SK-N-SH (cell line): ENCODE data around the gene CAP2. TPM values are rescaled to one million over a fixed set of nuclear protein-coding genes. Genes with fewer than 3 reads are reported as not detected.

Experiments used
- CTCF ChIA-PET: fragments of 300-600, 350-600 bp; formaldehyde crosslinking; extraction: SDS; loops from one replicate; lab custom pipeline; 2021; lab: Yijun Ruan, JAX
- POLR2A ChIA-PET: fragments of 350-600 bp; sonication (Branson Sonifier 250); formaldehyde crosslinking; extraction: SDS; loops from one replicate; lab custom pipeline; 2020; ENCODE audit warnings: antibody characterized with exemption, inconsistent platforms; lab: Yijun Ruan, JAX
- DNase-seq: peaks from one replicate; pipeline ENCODE4 v3.0.0; 2012
- H2AFZ ChIP-seq: fragments of 200-600 bp; sonication (generic); 2 replicates; pipeline ENCODE4 v1.8.1; 2016; ENCODE audit warnings: antibody characterized with exemption, mild to moderate bottlenecking, low read depth
- H3F3A ChIP-seq: fragments of 200-600 bp; sonication (generic); replicated peaks from 2 replicates; pipeline ENCODE3; 2016; ENCODE audit warnings: antibody characterized with exemption, mild to moderate bottlenecking; ENCODE audit not compliant: insufficient read depth
- H3K27ac ChIP-seq, 2 experiments: fragments of 200-500 bp in 1 of 2; fragments of 200-600 bp in 1 of 2; sonication (Bioruptor generic) in 1 of 2; sonication (generic), shearing (Covaris generic) in 1 of 2; 2 replicates each; pipeline versions ENCODE4 v1.5.1 to v1.6.1; 2014 to 2016; ENCODE audit warnings: low read depth in 2 of 2, inconsistent platforms in 1 of 2, low read length in 1 of 2, mild to moderate bottlenecking in 1 of 2, mixed read lengths in 1 of 2
- H3K27me3 ChIP-seq: fragments of 200-600 bp; sonication (generic), shearing (Covaris generic); 2 replicates; pipeline ENCODE4 v1.6.1; 2016; ENCODE audit warnings: mixed run types; ENCODE audit not compliant: insufficient read depth
- H3K36me3 ChIP-seq, 2 experiments: fragments of 200-500 bp in 1 of 2; fragments of 200-600 bp in 1 of 2; sonication (Bioruptor generic) in 1 of 2; sonication (generic) in 1 of 2; replicated peaks in 1 of 2; 2 replicates each; pipeline versions ENCODE3 to v1.5.1; 2014 to 2016; ENCODE audit warnings: low read length in 1 of 2, mild to moderate bottlenecking in 1 of 2; ENCODE audit not compliant: insufficient read depth in 2 of 2, control insufficient read depth in 1 of 2
- H3K4me1 ChIP-seq, 2 experiments: fragments of 200-500 bp in 1 of 2; fragments of 200-600 bp in 1 of 2; sonication (Bioruptor generic) in 1 of 2; sonication (generic), shearing (Covaris generic) in 1 of 2; 2 replicates each; pipeline versions ENCODE4 v1.5.1 to v1.6.1; 2014 to 2016; ENCODE audit warnings: low read depth in 1 of 2, low read length in 1 of 2, mixed run types in 1 of 2; ENCODE audit not compliant: insufficient read depth in 2 of 2, control insufficient read depth in 1 of 2
- H3K4me2 ChIP-seq: fragments of 200-600 bp; sonication (generic), shearing (Covaris generic); 2 replicates; pipeline ENCODE4 v1.6.1; 2017; ENCODE audit warnings: mixed run types
- H3K4me3 ChIP-seq, 2 experiments: fragments of 200-500 bp in 1 of 2; fragments of 200-600 bp in 1 of 2; sonication (Bioruptor generic) in 1 of 2; sonication (generic), shearing (Covaris generic) in 1 of 2; 2 replicates each; pipeline versions ENCODE4 v1.5.1 to v1.8.1; 2014 to 2016; ENCODE audit warnings: low read depth in 2 of 2, inconsistent platforms in 1 of 2, low read length in 1 of 2, mild to moderate bottlenecking in 1 of 2, mixed read lengths in 1 of 2, moderate library complexity in 1 of 2
- H3K79me2 ChIP-seq: fragments of 200-600 bp; sonication (generic); 2 replicates; pipeline ENCODE4 v1.8.1; 2017; ENCODE audit warnings: mild to moderate bottlenecking; ENCODE audit not compliant: insufficient read depth
- H3K9ac ChIP-seq: fragments of 200-600 bp; sonication (generic); 2 replicates; pipeline ENCODE4 v1.6.1; 2017; ENCODE audit warnings: mixed run types
- H3K9me2 ChIP-seq: fragments of 200-600 bp; sonication (generic); 2 replicates; pipeline ENCODE4 v1.6.1; 2017; ENCODE audit warnings: mixed run types
- H3K9me3 ChIP-seq: fragments of 200-600 bp; sonication (generic); 2 replicates; pipeline ENCODE4 v1.6.1; 2017; ENCODE audit warnings: mixed run types, mild to moderate bottlenecking, moderate library complexity
- H4K20me1 ChIP-seq: fragments of 200-600 bp; sonication (generic); 2 replicates; pipeline ENCODE4 v1.6.1; 2017; ENCODE audit warnings: mild to moderate bottlenecking, mixed run types; ENCODE audit not compliant: insufficient read depth
- CHD2 ChIP-seq: fragments of 150-350 bp; IDR thresholded peaks from 2 replicates; pipeline ENCODE4 v1.6.1; 2018; ENCODE audit warnings: low read length; ENCODE audit not compliant: partially characterized antibody
- ELF1 ChIP-seq: IDR thresholded peaks from 2 replicates; pipeline ENCODE4 v1.4.0; 2012
- EZH2phosphoT487 ChIP-seq: fragments of 200-600 bp; sonication (generic); IDR thresholded peaks from 2 replicates; pipeline ENCODE4 v1.6.1; 2017; ENCODE audit warnings: low read depth, mixed run types, mild to moderate bottlenecking, antibody characterized with exemption, moderate library complexity, borderline replicate concordance
- FOXM1 ChIP-seq: IDR thresholded peaks from 2 replicates; pipeline ENCODE4 v1.4.0; 2012; ENCODE audit warnings: low read depth, mild to moderate bottlenecking
- GABPA ChIP-seq: IDR thresholded peaks from 2 replicates; pipeline ENCODE4 v1.4.0; 2012; ENCODE audit warnings: low read depth, mild to moderate bottlenecking
- GATA2 ChIP-seq: sonication (generic); formaldehyde crosslinking; IDR thresholded peaks from 2 replicates; pipeline ENCODE4 v1.5.0; 2020; ENCODE audit warnings: mild to moderate bottlenecking, missing genetic modification reagents
- JUND ChIP-seq: IDR thresholded peaks from 2 replicates; pipeline ENCODE4 v1.4.0; 2012
- MEF2A ChIP-seq: IDR thresholded peaks from 2 replicates; pipeline ENCODE4 v1.4.0; 2012; ENCODE audit warnings: low read depth, borderline replicate concordance
- MXI1 ChIP-seq: IDR thresholded peaks from 2 replicates; pipeline ENCODE4 v1.6.1; 2012; ENCODE audit warnings: mild to moderate bottlenecking, low read depth, low read length, improper control_type of control experiment
- NFIC ChIP-seq: IDR thresholded peaks from 2 replicates; pipeline ENCODE4 v1.4.0; 2012; ENCODE audit warnings: borderline replicate concordance
- NRF1 ChIP-seq: IDR thresholded peaks from 2 replicates; pipeline ENCODE4 v1.6.1; 2012; ENCODE audit warnings: low read depth, mild to moderate bottlenecking, low read length
- RAD21 ChIP-seq: IDR thresholded peaks from 2 replicates; pipeline ENCODE4 v1.6.1; 2012; ENCODE audit warnings: mild to moderate bottlenecking, low read length
- RCOR1 ChIP-seq: fragments of 150-350 bp; IDR thresholded peaks from 2 replicates; pipeline ENCODE4 v1.6.1; 2017; ENCODE audit warnings: antibody characterized with exemption, low read length
- REST ChIP-seq: IDR thresholded peaks from 2 replicates; pipeline ENCODE4 v1.6.1; 2012; ENCODE audit warnings: mild to moderate bottlenecking, low read depth, low read length, moderate library complexity
- RFX5 ChIP-seq: IDR thresholded peaks from 2 replicates; pipeline ENCODE4 v1.6.1; 2012; ENCODE audit warnings: mild to moderate bottlenecking, improper control_type of control experiment, low read length
- RXRA ChIP-seq: IDR thresholded peaks from 2 replicates; pipeline ENCODE4 v1.4.0; 2012; ENCODE audit warnings: low read depth, mild to moderate bottlenecking, borderline replicate concordance
- SIN3A ChIP-seq: IDR thresholded peaks from 2 replicates; pipeline ENCODE4 v1.6.1; 2012; ENCODE audit warnings: low read depth, mild to moderate bottlenecking, low read length, moderate library complexity, borderline replicate concordance
- TAF1 ChIP-seq: IDR thresholded peaks from 2 replicates; pipeline ENCODE4 v1.6.1; 2012; ENCODE audit warnings: low read depth, mild to moderate bottlenecking, low read length, moderate library complexity, borderline replicate concordance
- TCF12 ChIP-seq: IDR thresholded peaks from 2 replicates; pipeline ENCODE4 v1.4.0; 2012
- USF1 ChIP-seq: IDR thresholded peaks from 2 replicates; pipeline ENCODE4 v1.4.0; 2012; ENCODE audit warnings: low read depth, borderline replicate concordance
- ZBTB33 ChIP-seq: IDR thresholded peaks from 2 replicates; pipeline ENCODE4 v1.4.0; 2012; ENCODE audit warnings: low read depth, borderline replicate concordance
- WGBS: methylation state at CpG from one replicate; pipeline ENCODE4 v1.1.6; 2017; ENCODE audit warnings: low lambda C conversion rate; 5-methylcytosine and 5-hydroxymethylcytosine counted together
- polyA plus RNA-seq, 3 experiments: library from polyadenylated mRNA; depleted of rRNA; stranded (reverse); fragments of >200 nt; gene quantifications; 2 replicates each; pipeline ENCODE4 v1.2.3, GENCODE V29; 2012

CAP2 gene
- polyA plus RNA-seq, 1 of the 3 experiments (the other 2 are of a cell fraction), result 8.5 TPM

- Histone ChIP-seq H3K9ac (no peak overlapping the region), H3K36me3 (peaks cover 0 to 3% of the 10 kb centered on the region in 2 experiments), H4K20me1 (no peaks in the 10 kb centered on the region), H3K9me3 (no peaks in the 10 kb centered on the region), H3K4me2 (no peak overlapping the region)
- POLR2A ChIA-PET, result no interaction called here
- no peak for TF ChIP-seq RXRA
- TF ChIP-seq RCOR1, result no peak
- TF ChIP-seq JUND, result no peak
- no peak for TF ChIP-seq TAF1
- no peak for TF ChIP-seq EZH2phosphoT487
- no peak for TF ChIP-seq GABPA
- TF ChIP-seq MXI1, result no peak
- TF ChIP-seq RFX5, result no peak
- TF ChIP-seq, all 33 proteins: peak for 0
- Histone ChIP-seq H2AFZ (no peak overlapping the region), H3K4me3 (no peak overlapping the region), H3K9me2 (no peaks in the 10 kb centered on the region), H3K4me1 (no peaks in the 10 kb centered on the region), H3F3A (no peaks in the 10 kb centered on the region), H3K79me2 (no peaks in the 10 kb centered on the region; the same call in 1 of the 2 replicates), H3K27ac (no peak overlapping the region), H3K27me3 (no peaks in the 10 kb centered on the region)
- CTCF ChIA-PET, result no interaction called here
- WGBS, result 79% methylated on average over 1 of the region's 1 CpG
- no peak for DNase-seq
Measured at GRCh38 chr6:17450397-17450796, 57.0 kb downstream of the CAP2 start.

GRCh38 chr6:17450832-17451231, 57.4 kb downstream of the CAP2 start:
- no peaks in the 10 kb centered on the region for H3K9me2 ChIP-seq
- 53% methylated on average over 5 of the region's 5 CpGs for WGBS
- H3K9ac ChIP-seq, result no peak overlapping the region
- no peaks in the 10 kb centered on the region for H3F3A ChIP-seq
- ChIA-PET POLR2A (no interaction called here), CTCF (no interaction called here)
- H3K36me3 ChIP-seq, result peaks cover 0 to 3% of the 10 kb centered on the region in 2 experiments
- H3K27me3 ChIP-seq, result no peaks in the 10 kb centered on the region
- H3K9me3 ChIP-seq, result no peaks in the 10 kb centered on the region
- DNase-seq, result no peak
- H3K27ac ChIP-seq, result no peak overlapping the region
- no peaks in the 10 kb centered on the region; the same call in 1 of the 2 replicates for H3K79me2 ChIP-seq
- TF ChIP-seq RFX5, result no peak
- TF ChIP-seq GATA2 (CRISPR knock-in tag), result no peak
- TF ChIP-seq GABPA, result no peak
- TF ChIP-seq TAF1, result no peak
- no peak for TF ChIP-seq RAD21
- TF ChIP-seq NFIC, result no peak
- no peak for TF ChIP-seq ZBTB33
- TF ChIP-seq NRF1, result no peak
- no peak for TF ChIP-seq FOXM1
- TF ChIP-seq MXI1, result no peak
- no peak for TF ChIP-seq ELF1
- no peak for TF ChIP-seq SIN3A
- no peak for TF ChIP-seq TCF12
- TF ChIP-seq REST, result no peak
- TF ChIP-seq USF1, result no peak
- TF ChIP-seq MEF2A, result no peak
- no peak for TF ChIP-seq CHD2
- no peak overlapping the region for H2AFZ ChIP-seq
- H4K20me1 ChIP-seq, result no peaks in the 10 kb centered on the region
- H3K4me3 ChIP-seq, result no peak overlapping the region
- no peaks in the 10 kb centered on the region for H3K4me1 ChIP-seq
- no peak overlapping the region for H3K4me2 ChIP-seq
